A549 (cell line): ENCODE data around the gene HINFP. TPM values are rescaled to one million over a fixed set of nuclear protein-coding genes. Genes with fewer than 3 reads are reported as not detected.

Source experiments
- ATAC-seq, 2 experiments: fragments of 200-7000 bp in 1 of 2; fragments of >200 bp in 1 of 2; cut with Nextera tagmentation in 1 of 2; cut with Tn5 transposase in 1 of 2; 3 replicates each; pipeline versions ENCODE4 v1.8.0 to v1.9.1; 2018 to 2020; ENCODE audit warnings: mild to moderate bottlenecking in 1 of 2, moderate library complexity in 1 of 2
- CTCF ChIA-PET: fragments of 300-600 bp; sonication (Branson Sonifier 250); formaldehyde crosslinking; extraction: SDS; loops from one replicate; lab custom pipeline; 2021; ENCODE audit warnings: antibody characterized with exemption, inconsistent platforms; lab: Yijun Ruan, JAX
- POLR2A ChIA-PET: fragments of 350-600 bp; formaldehyde crosslinking; extraction: SDS; loops from one replicate; lab custom pipeline; 2021; ENCODE audit warnings: antibody characterized with exemption, inconsistent platforms; lab: Yijun Ruan, JAX
- DNase-seq, 2 experiments: peaks; one replicate each; pipeline versions ENCODE4 v3.0.0 to v3.0.0-alpha.2; 2011 to 2016; ENCODE audit warnings: low read depth in 1 of 2, low spot score in 1 of 2
- FAIRE-seq: peaks from 2 replicates; lab custom pipeline; 2011; peaks lifted over from hg19 to GRCh38; lab: Jason Lieb, UNC
- H3K27ac ChIP-seq, 2 experiments: fragments of >200 bp; sonication (Bioruptor Twin); formaldehyde crosslinking; 3 replicates each; pipeline ENCODE4 v1.5.1; 2016 to 2017
- H3K4me1 ChIP-seq: fragments of >200 bp; sonication (Bioruptor Twin); formaldehyde crosslinking; 3 replicates; pipeline ENCODE4 v1.6.1; 2016
- H3K4me2 ChIP-seq: fragments of >200 bp; sonication (Bioruptor Twin); formaldehyde crosslinking; 3 replicates; pipeline ENCODE4 v1.6.1; 2016
- H3K4me3 ChIP-seq: fragments of >200 bp; sonication (Bioruptor Twin); formaldehyde crosslinking; 3 replicates; pipeline ENCODE4 v1.5.1; 2016
- H3K9me3 ChIP-seq: fragments of >200 bp; sonication (Bioruptor Twin); formaldehyde crosslinking; 3 replicates; pipeline ENCODE4 v1.6.1; 2016
- BCL3 ChIP-seq: fragments of >200 bp; sonication (Bioruptor Twin); formaldehyde crosslinking; IDR thresholded peaks from 3 replicates; pipeline ENCODE4 v1.6.1; 2016
- BHLHE40 ChIP-seq: IDR thresholded peaks from 2 replicates; pipeline ENCODE4 v1.6.1; 2012; ENCODE audit warnings: low read depth, low read length, inconsistent platforms
- CBX8 ChIP-seq: fragments of 200-600 bp; sonication (generic); IDR thresholded peaks from 2 replicates; pipeline ENCODE4 v1.6.1; 2016
- E2F6 ChIP-seq: IDR thresholded peaks from 2 replicates; pipeline ENCODE4 v1.6.1; 2012; ENCODE audit warnings: low read depth, borderline replicate concordance
- ELK1 ChIP-seq: fragments of 150-350 bp; IDR thresholded peaks from 2 replicates; pipeline ENCODE4 v1.6.1; 2014; ENCODE audit warnings: low read depth, mild to moderate bottlenecking, low read length
- ESRRA ChIP-seq: fragments of 150-350 bp; IDR thresholded peaks from 2 replicates; pipeline ENCODE4 v1.6.1; 2014; ENCODE audit warnings: mild to moderate bottlenecking, low read length, borderline replicate concordance
- HDAC2 ChIP-seq: fragments of 200-600 bp; sonication (generic); IDR thresholded peaks from 2 replicates; pipeline ENCODE4 v1.6.1; 2016
- HEYL ChIP-seq: fragments of 250-450 bp; sonication (Bioruptor Pico); IDR thresholded peaks from 2 replicates; pipeline ENCODE4 v1.8.0; 2021; ENCODE audit warnings: mild to moderate bottlenecking, moderate library complexity
- HOXA7 ChIP-seq: fragments of 250-450 bp; sonication (Bioruptor Pico); IDR thresholded peaks from 2 replicates; pipeline ENCODE4 v1.5.0; 2020; ENCODE audit warnings: mild to moderate bottlenecking, moderate library complexity
- HOXB5 ChIP-seq: fragments of 250-450 bp; sonication (Bioruptor Pico); IDR thresholded peaks from 2 replicates; pipeline ENCODE4 v1.5.0; 2020; ENCODE audit warnings: mild to moderate bottlenecking, moderate library complexity
- JUN ChIP-seq, 2 experiments: fragments of >200 bp; sonication (Bioruptor Twin); formaldehyde crosslinking; IDR thresholded peaks; 2 replicates in 1 of 2; 3 replicates in 1 of 2; pipeline ENCODE4 v1.6.1; 2016 to 2017
- MAX ChIP-seq: IDR thresholded peaks from 2 replicates; pipeline ENCODE4 v1.6.1; 2012
- MAZ ChIP-seq: fragments of 150-350 bp; IDR thresholded peaks from 2 replicates; pipeline ENCODE4 v1.6.1; 2014; ENCODE audit warnings: antibody characterized with exemption, low read depth, low read length, borderline replicate concordance
- MYC ChIP-seq: IDR thresholded peaks from 2 replicates; pipeline ENCODE4 v1.6.1; 2012; ENCODE audit warnings: mild to moderate bottlenecking, inconsistent platforms, low read length, improper control_type of control experiment, borderline replicate concordance
- NFE2L2 ChIP-seq: fragments of 150-350 bp; conservative IDR thresholded peaks from 2 replicates; pipeline ENCODE4 v1.6.1; 2014; ENCODE audit warnings: low read length
- NPAS2 ChIP-seq: fragments of 250-450 bp; sonication (Bioruptor Pico); IDR thresholded peaks from 2 replicates; pipeline ENCODE4 v1.8.0; 2022; ENCODE audit warnings: mild to moderate bottlenecking, moderate library complexity, borderline replicate concordance
- NR3C1 ChIP-seq: fragments of >200 bp; sonication (Bioruptor Twin); formaldehyde crosslinking; IDR thresholded peaks from 3 replicates; pipeline ENCODE4 v1.6.1; 2017
- POLR2AphosphoS2 ChIP-seq: conservative IDR thresholded peaks from 2 replicates; pipeline ENCODE4 v1.6.1; 2012; ENCODE audit warnings: low read length, improper control_type of control experiment, inconsistent platforms
- RARB ChIP-seq: fragments of 250-450 bp; sonication (Bioruptor Pico); IDR thresholded peaks from 2 replicates; pipeline ENCODE4 v1.8.0; 2021; ENCODE audit warnings: mild to moderate bottlenecking, moderate library complexity
- REST ChIP-seq: fragments of 200-600 bp; sonication (generic); IDR thresholded peaks from 2 replicates; pipeline ENCODE4 v1.6.1; 2016; ENCODE audit warnings: antibody characterized with exemption, mild to moderate bottlenecking, moderate library complexity
- SMC3 ChIP-seq: fragments of >200 bp; sonication (Bioruptor Twin); formaldehyde crosslinking; IDR thresholded peaks from 3 replicates; pipeline ENCODE4 v1.6.1; 2018; ENCODE audit warnings: inconsistent platforms
- SREBF2 ChIP-seq: fragments of 450-650 bp; IDR thresholded peaks from 2 replicates; pipeline ENCODE4 v1.6.1; 2014; ENCODE audit warnings: mild to moderate bottlenecking, moderate library complexity
- USF2 ChIP-seq: fragments of 450-650 bp; IDR thresholded peaks from 2 replicates; pipeline ENCODE4 v1.6.1; 2014; ENCODE audit warnings: antibody characterized with exemption
- ZC3H11A ChIP-seq: fragments of 450-650 bp; IDR thresholded peaks from 2 replicates; pipeline ENCODE4 v1.6.1; 2014; ENCODE audit warnings: antibody characterized with exemption, mild to moderate bottlenecking
- ZFP36 ChIP-seq: fragments of 450-650 bp; IDR thresholded peaks from 2 replicates; pipeline ENCODE4 v1.6.1; 2014; ENCODE audit warnings: borderline replicate concordance; ENCODE audit not compliant: partially characterized antibody
- WGBS: methylation state at CpG from one replicate; pipeline ENCODE4 v1.1.6; 2017; ENCODE audit errors: missing lambda C conversion rate; 5-methylcytosine and 5-hydroxymethylcytosine counted together
- polyA plus RNA-seq, 4 experiments: library from polyadenylated mRNA; depleted of rRNA in 3 of 4; stranded (reverse); fragments of >200 nt; fragmentation: RNase III in 1 of 4; extraction: RNeasy Plus Mini Kit Qiagen cat#74134 plus additional on column Dnase treatment in 1 of 4; gene quantifications; 2 replicates in 3 of 4; 3 replicates in 1 of 4; pipeline ENCODE4 v1.2.3, GENCODE V29; 2011 to 2017

HINFP gene
- polyA plus RNA-seq, 2 of the 4 experiments (the other 2 are of a cell fraction), result 10.0 to 13.0 TPM

GRCh38 chr11:119108146-119108856, 13.1 kb upstream of the HINFP start (continued):
- TF ChIP-seq JUN (IDR thresholded peaks at IDR 0.05) (no peak), BHLHE40 (no peak), SMC3 (no peak), POLR2AphosphoS2 (no peak)
- TF ChIP-seq, all 56 proteins: peak for 0

- POLR2A ChIA-PET, result interaction anchor here (1.2 to 2.0 kb wide), 3 partner anchors 12 to 60 kb away, joined by 4 to 11 read pairs (median 5); partner anchors contain the start of genes HINFP and NLRX1
- Histone ChIP-seq H3K9me3 (no peaks in the 10 kb centered on the region), H3K27ac (no peak overlapping the region)
- no peak for FAIRE-seq
- DNase-seq, result no peak
- 95% methylated on average over 2 of the region's 2 CpGs for WGBS
- no peak for ATAC-seq
- CTCF ChIA-PET, result interaction anchor here (0.6 to 2.9 kb wide), 6 partner anchors 9 to 215 kb away, joined by 3 to 9 read pairs (median 4); no protein-coding TSS in a partner anchor
- no peak for TF ChIP-seq RARB (CRISPR knock-in tag)
- TF ChIP-seq NPAS2, result no peak
- TF ChIP-seq MAZ, result no peak
- TF ChIP-seq, all 56 proteins: peak for 0
- Histone ChIP-seq H3K4me2 (peak overlapping the region; percentile 82), H3K4me3 (no peak overlapping the region), H3K4me1 (peaks cover 17% of the 10 kb centered on the region)
These were observed 12.5 kb upstream of the HINFP start for GRCh38 chr11:119108857-119109221.

GRCh38 chr11:119109843-119110242, 11.5 kb upstream of the HINFP start:
- ChIA-PET POLR2A (interaction anchor here (1.0 to 1.2 kb wide), 3 partner anchors 11 to 59 kb away, joined by 4 to 5 read pairs (median 5); partner anchors contain the start of genes HINFP and NLRX1), CTCF (interaction anchor here (0.6 to 2.9 kb wide), 5 partner anchors 25 to 214 kb away, joined by 3 to 9 read pairs (median 6); partner anchors contain the start of gene NLRX1)
- H3K9me3 ChIP-seq, result no peaks in the 10 kb centered on the region
- no peak for FAIRE-seq
- peaks cover 17% of the 10 kb centered on the region for H3K4me1 ChIP-seq
- DNase-seq, result no peak
- H3K4me3 ChIP-seq, result no peak overlapping the region
- no peak overlapping the region for H3K27ac ChIP-seq
- 86% methylated on average over 2 of the region's 3 CpGs for WGBS
- TF ChIP-seq HEYL (CRISPR knock-in tag), result no peak
- no peak for TF ChIP-seq HOXB5 (CRISPR knock-in tag)
- TF ChIP-seq NR3C1, result no peak
- TF ChIP-seq BCL3, result no peak
- TF ChIP-seq MAZ, result no peak
- TF ChIP-seq HDAC2, result no peak
- TF ChIP-seq NFE2L2, result no peak
- no peak for TF ChIP-seq MYC
- TF ChIP-seq HOXA7 (CRISPR knock-in tag), result no peak
- no peak for TF ChIP-seq ESRRA
- TF ChIP-seq USF2, result no peak
- no peak for TF ChIP-seq REST
- no peak for TF ChIP-seq POLR2AphosphoS2
- TF ChIP-seq ELK1, result no peak
- TF ChIP-seq SREBF2, result no peak
- no peak for TF ChIP-seq MAX
- TF ChIP-seq CBX8, result no peak
- TF ChIP-seq ZFP36, result no peak
- TF ChIP-seq ZC3H11A, result no peak
- TF ChIP-seq E2F6, result no peak
- no peak for ATAC-seq
- H3K4me2 ChIP-seq, result no peak overlapping the region
